GM13976 (cell line): ENCODE data around the gene PSMD8.

ENCODE experiments used
- DNase-seq: peaks from one replicate; pipeline ENCODE4 v3.0.0; 2012; ENCODE audit warnings: low spot score
- CTCF ChIP-seq: IDR thresholded peaks from 2 replicates; pipeline ENCODE4 v1.5.1; 2012; ENCODE audit warnings: borderline replicate concordance, mild to moderate bottlenecking; ENCODE audit not compliant: insufficient read depth; ENCODE audit errors: extremely low read depth, missing control alignments, control extremely low read depth
- in situ Hi-C: fragments of 300-500 bp; cut with MboI; formaldehyde crosslinking; loops from one replicate; pipeline ENCODE4 v1.12.0; 2022; ENCODE audit warnings: low sequenced_read_pairs, mixed read lengths, inconsistent platforms; ENCODE audit not compliant: unreplicated experiment

Gene PSMD8

GRCh38 chr19:38352611-38353010 is 21.8 kb upstream of the PSMD8 start:
- TF ChIP-seq CTCF, result no peak
- no peak for DNase-seq
- in situ Hi-C loops, result no loop called here

GRCh38 chr19:38355728-38356725 is 18.3 kb upstream of the PSMD8 start:
- in situ Hi-C loops, result no loop called here
- no peak for TF ChIP-seq CTCF
- no peak for DNase-seq

GRCh38 chr19:38358071-38358470 is 16.3 kb upstream of the PSMD8 start:
- no peak for DNase-seq
- in situ Hi-C loops, result no loop called here
- no peak for TF ChIP-seq CTCF

GRCh38 chr19:38359242-38360021 is 14.9 kb upstream of the PSMD8 start:
- in situ Hi-C loops, result no loop called here
- DNase-seq, result no peak
- no peak for TF ChIP-seq CTCF

- DNase-seq, result no peak
- TF ChIP-seq CTCF, result no peak
- in situ Hi-C loops, result no loop called here
Measured at GRCh38 chr19:38360351-38360750, 14.0 kb upstream of the PSMD8 start.

GRCh38 chr19:38360839-38361631 is 13.3 kb upstream of the PSMD8 start:
- no peak for TF ChIP-seq CTCF
- in situ Hi-C loops, result no loop called here
- DNase-seq, result no peak
